Cardiac fibroblast (primary cell): Measurements from ENCODE around the gene SNX6.
"Not testable (repeated sequence)": the region's sequence is repeated elsewhere in the genome, so short reads cannot be mapped to it uniquely, and the experiment has no call there.

Experiments
- DNase-seq, 2 donors: peaks; one replicate each; pipeline versions ENCODE4 v3.0.0 to v3.0.0-alpha.2; 2010; ENCODE audit warnings: low read depth in 2 of 2
- H3K4me3 ChIP-seq, 2 donors: replicated peaks in 1 of 2; 1 replicate in 1 of 2; 2 replicates in 1 of 2; pipeline ENCODE4 v1.5.1; 2011; ENCODE audit warnings: low read depth in 2 of 2, low read length in 2 of 2, mild to moderate bottlenecking in 2 of 2, moderate library complexity in 1 of 2
- TF ChIP-seq, protein P1 (sequence below): IDR thresholded peaks from one replicate; pipeline ENCODE4 v1.5.1; 2011; ENCODE audit warnings: low read depth, mild to moderate bottlenecking, low read length, inconsistent platforms

SNX6 gene

DNA sequence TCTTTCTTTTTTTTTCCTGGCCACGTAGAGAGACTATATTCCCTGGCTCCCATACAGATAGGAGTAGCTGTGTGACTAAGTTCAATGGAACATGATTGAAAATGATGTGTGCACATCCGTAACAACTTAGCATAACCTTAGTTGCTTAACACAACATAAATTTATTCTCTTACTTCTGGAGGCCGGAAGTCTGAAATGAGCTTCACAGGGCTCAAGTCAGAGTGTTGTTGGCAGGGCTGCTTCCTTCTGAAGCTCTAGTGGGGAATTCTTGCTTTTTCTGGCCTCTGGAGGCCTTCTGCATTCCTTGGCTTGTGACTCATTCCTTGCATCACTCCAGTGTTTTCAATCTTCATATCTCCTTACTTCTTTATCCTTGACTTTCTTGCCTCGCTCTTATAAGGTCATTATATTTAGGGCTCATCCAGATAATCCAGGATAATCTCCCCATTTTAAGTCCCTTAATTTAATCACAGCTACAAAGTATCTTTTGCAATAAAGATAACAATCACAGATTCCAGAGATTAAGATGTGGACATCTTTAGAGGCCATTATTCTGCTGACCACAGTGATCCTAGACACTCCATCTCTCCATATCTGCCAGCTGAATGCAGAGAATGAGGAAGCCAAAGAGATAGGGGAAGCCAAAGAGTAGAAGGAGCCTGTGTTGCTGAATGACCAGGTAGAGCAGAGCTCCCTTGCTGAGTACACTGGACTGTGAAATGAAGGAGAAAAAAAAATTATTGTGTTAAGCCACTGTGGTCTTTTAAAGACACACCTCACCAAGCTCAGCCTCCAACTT lies 21.0 kb upstream of the SNX6 start:
- peak; percentile 99 to 100 for DNase-seq
- peak overlapping the region in 1 of 2 donors; percentile 24 for H3K4me3 ChIP-seq
- TF ChIP-seq, protein P1, sequence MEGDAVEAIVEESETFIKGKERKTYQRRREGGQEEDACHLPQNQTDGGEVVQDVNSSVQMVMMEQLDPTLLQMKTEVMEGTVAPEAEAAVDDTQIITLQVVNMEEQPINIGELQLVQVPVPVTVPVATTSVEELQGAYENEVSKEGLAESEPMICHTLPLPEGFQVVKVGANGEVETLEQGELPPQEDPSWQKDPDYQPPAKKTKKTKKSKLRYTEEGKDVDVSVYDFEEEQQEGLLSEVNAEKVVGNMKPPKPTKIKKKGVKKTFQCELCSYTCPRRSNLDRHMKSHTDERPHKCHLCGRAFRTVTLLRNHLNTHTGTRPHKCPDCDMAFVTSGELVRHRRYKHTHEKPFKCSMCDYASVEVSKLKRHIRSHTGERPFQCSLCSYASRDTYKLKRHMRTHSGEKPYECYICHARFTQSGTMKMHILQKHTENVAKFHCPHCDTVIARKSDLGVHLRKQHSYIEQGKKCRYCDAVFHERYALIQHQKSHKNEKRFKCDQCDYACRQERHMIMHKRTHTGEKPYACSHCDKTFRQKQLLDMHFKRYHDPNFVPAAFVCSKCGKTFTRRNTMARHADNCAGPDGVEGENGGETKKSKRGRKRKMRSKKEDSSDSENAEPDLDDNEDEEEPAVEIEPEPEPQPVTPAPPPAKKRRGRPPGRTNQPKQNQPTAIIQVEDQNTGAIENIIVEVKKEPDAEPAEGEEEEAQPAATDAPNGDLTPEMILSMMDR: no peak

DNA sequence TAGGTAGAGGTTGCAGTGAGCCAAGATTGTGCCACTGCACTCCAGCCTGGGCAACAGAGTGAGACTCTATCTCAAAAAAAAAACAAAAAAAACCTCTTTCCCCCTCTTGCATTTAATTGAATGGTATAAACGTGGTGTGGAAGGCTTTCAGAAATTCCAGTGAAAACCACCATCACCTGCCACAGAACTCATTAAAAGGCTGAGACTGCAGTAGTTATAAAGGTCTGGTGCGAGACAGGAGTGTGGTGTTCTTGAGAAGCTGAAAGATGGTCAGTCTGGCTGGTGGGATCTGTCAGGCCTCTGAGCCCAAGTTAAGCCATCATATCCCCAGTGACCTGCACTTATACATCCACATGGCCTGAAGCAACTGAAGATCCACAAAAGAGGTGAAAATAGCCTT lies 20.1 kb upstream of the SNX6 start:
- H3K4me3 ChIP-seq: not testable (repeated sequence)

DNA sequence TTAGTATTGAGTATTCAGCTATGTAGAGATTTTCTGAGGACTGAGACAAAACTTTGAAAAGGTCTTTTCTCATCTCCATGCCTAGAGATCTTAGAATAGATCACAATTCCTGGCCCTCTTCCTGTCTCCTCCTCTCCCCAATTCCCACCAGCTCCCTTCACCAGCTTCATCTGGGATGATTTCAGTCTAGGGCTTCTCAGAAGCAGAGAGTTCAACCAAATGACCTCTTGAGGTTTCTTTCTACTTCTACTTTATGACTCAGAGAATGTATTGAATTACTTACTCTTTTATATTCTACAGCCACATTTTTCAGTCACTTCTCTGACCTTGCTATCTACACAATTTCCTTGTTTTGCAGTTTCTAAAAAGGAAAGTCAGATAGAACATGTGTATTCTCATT lies 19.4 kb upstream of the SNX6 start:
- TF ChIP-seq, protein P1: no peak
- no peak overlapping the region for H3K4me3 ChIP-seq
- peak; percentile 79 to 85 for DNase-seq

More for the DNA sequence above, 20.1 kb upstream of the SNX6 start:
- peak in 1 of 2 donors; percentile 27 for DNase-seq

DNA sequence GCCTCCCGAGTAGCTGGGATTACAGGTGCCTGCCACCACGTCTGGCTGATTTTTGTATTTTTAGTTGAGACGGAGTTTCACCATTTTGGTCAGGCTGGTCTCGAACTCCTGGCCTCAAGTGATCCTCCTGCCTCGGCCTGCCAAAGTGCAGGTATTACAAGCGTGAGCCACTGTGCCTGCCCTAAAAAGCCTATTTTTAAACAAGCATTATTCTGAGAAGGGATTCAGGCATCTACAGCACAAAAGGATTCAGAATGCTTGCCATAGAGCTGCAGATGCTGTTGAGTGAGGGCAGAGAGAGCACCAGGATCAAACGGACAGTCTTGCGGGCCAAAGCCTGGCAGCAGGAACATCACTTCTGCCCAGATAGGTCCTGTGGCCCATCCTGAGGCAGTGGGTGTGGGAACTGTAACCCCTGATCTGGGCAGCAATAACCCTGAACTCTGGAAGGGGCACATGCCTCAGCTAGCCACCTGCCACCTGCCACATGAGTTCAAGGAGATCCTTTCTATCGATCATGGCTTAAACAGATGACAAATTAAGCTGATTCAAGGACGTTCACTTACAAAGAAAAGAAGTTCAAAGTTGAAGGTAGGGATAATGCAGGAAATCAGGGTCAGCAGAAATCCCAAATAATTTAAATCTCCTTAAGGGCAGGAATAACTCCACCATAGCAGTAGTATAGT lies 16.8 kb upstream of the SNX6 start:
- no peak for DNase-seq
- H3K4me3 ChIP-seq: no peak overlapping the region
- TF ChIP-seq, protein P1: no peak

DNA sequence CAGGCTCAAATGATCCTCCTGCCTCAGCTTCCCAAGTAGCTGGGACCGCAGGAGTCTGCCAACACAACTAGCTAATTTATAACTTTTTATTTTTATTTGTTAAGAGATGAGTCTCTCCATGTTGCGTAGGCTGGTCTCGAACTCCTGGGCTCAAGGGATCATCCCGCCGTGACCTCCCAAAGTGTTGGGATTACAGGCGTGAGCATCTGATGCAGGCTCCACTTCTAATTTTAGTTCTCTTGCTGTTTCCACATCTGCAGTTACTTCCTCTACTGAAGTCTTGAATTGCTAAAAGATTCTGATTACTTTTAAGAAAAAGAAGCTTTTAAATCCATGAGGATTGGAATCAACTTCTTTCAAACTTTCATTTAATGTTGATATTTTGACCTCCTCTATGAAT lies 13.4 kb upstream of the SNX6 start:
- no peak overlapping the region for H3K4me3 ChIP-seq
- TF ChIP-seq, protein P1: no peak
- no peak for DNase-seq

DNA sequence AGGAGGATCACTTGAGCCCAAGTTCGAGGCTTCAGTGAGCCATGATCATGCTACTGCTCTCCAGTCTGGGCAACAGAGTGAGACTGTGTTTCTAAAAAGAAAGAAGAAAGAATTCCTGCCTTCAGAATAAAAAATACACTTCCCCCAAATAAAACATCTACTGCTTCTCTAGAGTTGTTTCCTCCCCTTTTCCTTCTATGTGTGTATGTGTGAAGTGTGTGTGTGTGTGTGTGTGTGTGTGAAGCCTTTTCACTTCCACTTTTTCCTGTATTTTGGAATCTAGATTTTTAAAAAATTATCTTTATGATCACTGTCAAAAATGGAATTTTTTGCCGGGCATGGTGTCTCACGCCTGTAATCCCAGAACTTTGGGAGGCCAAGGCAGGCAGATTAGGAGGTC lies 12.6 kb upstream of the SNX6 start:
- TF ChIP-seq, protein P1: no peak
- H3K4me3 ChIP-seq: no peak overlapping the region
- DNase-seq: no peak

DNA sequence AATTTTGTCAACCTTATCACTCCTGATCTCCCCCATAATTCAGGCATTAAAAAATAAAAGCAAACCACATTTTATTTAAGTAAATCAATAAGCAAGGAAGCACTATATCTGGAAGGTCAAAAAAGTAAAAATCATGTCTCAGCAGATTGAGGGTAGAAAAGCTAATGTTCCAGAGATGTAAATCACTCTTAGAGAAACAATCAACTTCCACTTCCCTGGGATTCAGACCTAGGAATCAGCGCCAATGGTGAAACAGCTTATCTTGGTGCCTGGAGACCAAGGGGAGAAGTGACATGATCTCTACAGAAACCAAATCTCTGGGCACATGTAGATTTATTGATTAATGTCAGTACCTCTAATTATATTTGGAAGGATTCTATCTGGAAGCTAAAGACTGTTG lies 10.9 kb upstream of the SNX6 start:
- TF ChIP-seq, protein P1: no peak
- no peak overlapping the region for H3K4me3 ChIP-seq
- no peak for DNase-seq

DNA sequence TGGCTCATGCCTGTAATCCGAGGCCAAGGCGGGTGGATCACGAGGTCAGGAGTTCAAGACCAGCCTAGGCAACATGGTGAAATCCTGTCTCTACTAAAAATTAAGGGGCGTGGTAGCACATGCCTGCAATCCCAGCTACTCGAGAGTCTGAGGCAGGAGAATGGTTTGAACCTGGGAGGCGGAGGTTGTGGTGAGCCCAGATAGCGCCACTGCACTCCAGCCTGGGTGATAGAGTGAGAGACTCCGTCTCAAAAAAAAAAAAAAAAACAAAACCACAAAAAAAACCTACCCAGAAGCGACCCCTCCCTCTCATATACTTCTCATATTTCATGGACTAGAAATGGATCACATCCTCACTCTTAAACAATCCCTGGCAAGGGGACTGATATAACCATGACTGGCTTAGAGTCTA lies 4.4 kb upstream of the SNX6 start:
- not testable (repeated sequence) for DNase-seq

More for the DNA sequence above, 4.4 kb upstream of the SNX6 start:
- not testable (repeated sequence) for H3K4me3 ChIP-seq
